ENCODE results near the gene PLXNA4.

DNA sequence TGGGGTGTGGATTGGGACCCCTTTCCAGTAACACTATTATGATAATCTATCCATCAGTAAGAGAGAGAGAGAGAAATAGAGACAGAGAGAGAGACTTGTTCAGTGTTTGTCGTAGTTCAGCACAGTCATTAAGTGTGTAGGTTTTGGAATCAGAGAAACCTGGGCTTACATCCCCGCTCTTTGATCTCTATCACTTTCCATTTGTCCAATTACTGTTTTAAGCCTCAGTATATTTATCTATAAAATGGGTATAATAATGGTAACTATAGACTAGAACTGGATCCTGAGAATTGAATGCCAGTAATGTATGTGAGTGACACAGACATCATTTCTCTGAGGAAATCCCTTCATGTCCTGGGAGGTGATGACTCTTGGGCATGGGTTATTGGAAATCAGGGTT, 460.5 kb downstream of the PLXNA4 start:
- TF ChIP-seq, protein P1, sequence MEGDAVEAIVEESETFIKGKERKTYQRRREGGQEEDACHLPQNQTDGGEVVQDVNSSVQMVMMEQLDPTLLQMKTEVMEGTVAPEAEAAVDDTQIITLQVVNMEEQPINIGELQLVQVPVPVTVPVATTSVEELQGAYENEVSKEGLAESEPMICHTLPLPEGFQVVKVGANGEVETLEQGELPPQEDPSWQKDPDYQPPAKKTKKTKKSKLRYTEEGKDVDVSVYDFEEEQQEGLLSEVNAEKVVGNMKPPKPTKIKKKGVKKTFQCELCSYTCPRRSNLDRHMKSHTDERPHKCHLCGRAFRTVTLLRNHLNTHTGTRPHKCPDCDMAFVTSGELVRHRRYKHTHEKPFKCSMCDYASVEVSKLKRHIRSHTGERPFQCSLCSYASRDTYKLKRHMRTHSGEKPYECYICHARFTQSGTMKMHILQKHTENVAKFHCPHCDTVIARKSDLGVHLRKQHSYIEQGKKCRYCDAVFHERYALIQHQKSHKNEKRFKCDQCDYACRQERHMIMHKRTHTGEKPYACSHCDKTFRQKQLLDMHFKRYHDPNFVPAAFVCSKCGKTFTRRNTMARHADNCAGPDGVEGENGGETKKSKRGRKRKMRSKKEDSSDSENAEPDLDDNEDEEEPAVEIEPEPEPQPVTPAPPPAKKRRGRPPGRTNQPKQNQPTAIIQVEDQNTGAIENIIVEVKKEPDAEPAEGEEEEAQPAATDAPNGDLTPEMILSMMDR (IDR thresholded peaks at IDR 0.05) = no peak
- TF ChIP-seq POLR2A (IDR thresholded peaks at IDR 0.05) = no peak
